GM12892 (cell line): ENCODE measurements around the gene IRX4.

Experiments
- DNase-seq: peaks from one replicate; pipeline ENCODE4 v3.0.0; 2011; ENCODE audit not compliant: insufficient read length
- FAIRE-seq: peaks from 2 replicates; lab custom pipeline; 2011; peaks lifted over from hg19 to GRCh38; lab: Jason Lieb, UNC
- POLR2A ChIP-seq: IDR thresholded peaks from 2 replicates; pipeline ENCODE4 v1.6.1; 2011; ENCODE audit warnings: low read depth, low read length, control low read depth
- POLR2AphosphoS5 ChIP-seq: IDR thresholded peaks from 2 replicates; pipeline ENCODE4 v1.6.1; 2011; ENCODE audit warnings: low read depth, low read length, control low read depth
- TAF1 ChIP-seq: IDR thresholded peaks from 2 replicates; pipeline ENCODE4 v1.6.1; 2011; ENCODE audit warnings: low read depth, mild to moderate bottlenecking, control low read depth, low read length, borderline replicate concordance

Gene IRX4

GRCh38 chr5:1881098-1881572 is 1.6 kb downstream of the IRX4 start:
- no peak for FAIRE-seq
- TF ChIP-seq POLR2A (no peak), TAF1 (no peak), POLR2AphosphoS5 (no peak)
- no peak for DNase-seq

- DNase-seq (no peak), FAIRE-seq (no peak)
- TF ChIP-seq TAF1: no peak
- no peak for TF ChIP-seq POLR2AphosphoS5
- TF ChIP-seq POLR2A: no peak
These were observed 2.2 kb downstream of the IRX4 start for GRCh38 chr5:1880377-1881025.

GRCh38 chr5:1879292-1880263 is 3.1 kb downstream of the IRX4 start:
- DNase-seq (no peak), FAIRE-seq (no peak)

GRCh38 chr5:1878050-1878849 is 4.5 kb downstream of the IRX4 start:
- DNase-seq: no peak
- TF ChIP-seq POLR2AphosphoS5 (no peak), POLR2A (no peak), TAF1 (no peak)
- no peak for FAIRE-seq

More at GRCh38 chr5:1879292-1880263, 3.1 kb downstream of the IRX4 start:
- no peak for TF ChIP-seq POLR2AphosphoS5
- TF ChIP-seq POLR2A: no peak
- no peak for TF ChIP-seq TAF1

- TF ChIP-seq TAF1: no peak
- no peak for TF ChIP-seq POLR2AphosphoS5
- TF ChIP-seq POLR2A: no peak
- FAIRE-seq (no peak), DNase-seq (no peak)
These were observed 5.3 kb downstream of the IRX4 start for GRCh38 chr5:1877103-1878049.

- TF ChIP-seq TAF1 (no peak), POLR2AphosphoS5 (no peak), POLR2A (no peak)
- FAIRE-seq: no peak
- no peak for DNase-seq
These were observed 6.1 kb downstream of the IRX4 start for GRCh38 chr5:1876660-1877064.

GRCh38 chr5:1875843-1876659 is 6.7 kb downstream of the IRX4 start:
- DNase-seq: no peak
- TF ChIP-seq POLR2A: no peak
- no peak for TF ChIP-seq TAF1
- no peak for FAIRE-seq

GRCh38 chr5:1875281-1875842 is 7.4 kb downstream of the IRX4 start:
- TF ChIP-seq POLR2A (no peak), POLR2AphosphoS5 (no peak), TAF1 (no peak)
- DNase-seq (no peak), FAIRE-seq (no peak)

GRCh38 chr5:1874771-1875220 is 7.9 kb downstream of the IRX4 start:
- DNase-seq (no peak), FAIRE-seq (no peak)
- TF ChIP-seq TAF1 (no peak), POLR2A (no peak), POLR2AphosphoS5 (no peak)
